Stimulated activated CD4-positive, alpha-beta T cell treated with anti-CD3 and anti-CD28 coated beads, Interleukin-4, amount 100 ng/mL, for 24 hours (primary cell): ENCODE results near the gene EBI3.
"Not testable (repeated sequence)": the region's sequence is repeated elsewhere in the genome, so short reads cannot be mapped to it uniquely, and the experiment has no call there.

Experiments used
- DNase-seq: peaks from one replicate; pipeline ENCODE4 v3.0.0-alpha.2; 2020

EBI3 gene

DNA sequence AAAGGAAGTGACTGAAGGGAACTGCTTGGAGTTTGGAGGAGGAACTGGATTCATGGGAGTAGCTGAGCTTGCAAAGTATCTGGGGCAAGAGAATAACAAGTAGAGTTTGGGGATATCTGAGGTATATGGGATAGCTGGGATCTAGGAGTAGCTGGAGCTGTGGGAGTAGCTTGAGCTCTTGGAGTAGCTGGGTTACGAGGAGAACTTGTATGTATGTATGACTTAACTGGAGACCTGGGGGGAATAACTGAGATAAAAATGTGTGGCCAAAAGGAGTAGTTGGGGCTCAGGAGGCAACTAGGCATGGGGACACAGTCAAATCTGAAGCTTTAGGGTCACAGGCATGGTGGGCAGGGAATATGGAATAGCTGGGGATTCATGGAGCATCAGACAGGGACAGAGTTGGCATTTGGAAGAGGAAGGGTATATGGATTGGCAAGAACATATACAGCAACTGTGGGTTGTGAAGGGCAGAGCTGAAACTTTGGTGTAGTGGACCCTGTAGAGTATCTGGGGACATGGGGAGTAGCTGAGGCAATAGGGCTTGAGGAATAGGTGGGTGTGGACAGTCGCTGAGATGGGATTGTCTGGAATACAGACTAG lies 28.3 kb upstream of the EBI3 start:
- no peak for DNase-seq

DNA sequence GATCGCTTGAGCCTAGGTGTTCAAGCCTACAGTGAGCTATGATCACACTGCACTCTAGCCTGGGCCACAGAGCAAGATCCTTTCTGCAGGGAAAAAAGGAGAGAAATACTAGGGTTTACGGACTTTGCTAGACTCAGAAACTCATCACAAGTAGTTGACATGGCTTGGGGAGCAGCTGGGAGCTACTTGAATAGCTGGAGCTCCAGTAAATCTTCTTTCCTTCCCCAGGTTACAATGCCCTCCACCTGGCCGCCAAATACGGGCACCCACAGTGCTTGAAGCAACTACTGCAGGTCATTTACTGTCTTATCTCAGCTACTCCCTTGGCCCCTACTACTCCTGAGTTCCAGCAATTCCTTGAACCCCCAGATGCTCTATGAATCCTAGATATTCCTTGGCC lies 27.5 kb upstream of the EBI3 start:
- no peak for DNase-seq

DNA sequence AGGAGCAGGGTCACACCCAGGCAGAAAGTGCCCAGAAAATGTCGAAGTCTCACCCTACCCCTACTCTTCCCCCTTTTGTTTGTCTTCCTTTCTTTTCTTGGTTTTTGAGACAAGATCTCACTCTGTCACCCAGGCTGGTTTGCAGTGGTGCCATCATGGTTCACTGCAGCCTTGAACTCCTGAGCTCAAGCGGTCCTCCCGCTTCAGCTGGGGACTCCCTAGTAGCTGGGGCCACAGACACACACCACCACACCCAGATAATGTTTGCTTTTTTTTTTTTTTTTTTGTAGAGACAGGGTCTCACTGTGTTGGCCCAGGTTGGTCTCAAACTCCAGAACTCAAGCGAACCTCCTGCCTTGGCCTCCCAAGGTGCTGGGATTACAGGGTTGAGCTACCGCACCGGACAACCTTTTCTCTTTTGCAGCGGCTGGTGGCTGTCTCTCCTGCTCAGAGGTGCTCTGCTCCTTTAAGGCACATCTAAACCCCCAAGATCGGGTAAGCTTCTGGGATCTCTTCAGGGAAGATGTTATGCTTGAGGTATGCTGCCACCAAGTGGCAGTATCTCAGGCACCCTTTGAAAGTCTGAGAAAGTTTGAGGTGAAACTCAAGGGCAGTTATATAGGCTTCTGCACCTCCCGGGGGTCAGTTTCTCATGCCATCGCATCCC lies 22.4 kb upstream of the EBI3 start:
- DNase-seq: no peak

DNA sequence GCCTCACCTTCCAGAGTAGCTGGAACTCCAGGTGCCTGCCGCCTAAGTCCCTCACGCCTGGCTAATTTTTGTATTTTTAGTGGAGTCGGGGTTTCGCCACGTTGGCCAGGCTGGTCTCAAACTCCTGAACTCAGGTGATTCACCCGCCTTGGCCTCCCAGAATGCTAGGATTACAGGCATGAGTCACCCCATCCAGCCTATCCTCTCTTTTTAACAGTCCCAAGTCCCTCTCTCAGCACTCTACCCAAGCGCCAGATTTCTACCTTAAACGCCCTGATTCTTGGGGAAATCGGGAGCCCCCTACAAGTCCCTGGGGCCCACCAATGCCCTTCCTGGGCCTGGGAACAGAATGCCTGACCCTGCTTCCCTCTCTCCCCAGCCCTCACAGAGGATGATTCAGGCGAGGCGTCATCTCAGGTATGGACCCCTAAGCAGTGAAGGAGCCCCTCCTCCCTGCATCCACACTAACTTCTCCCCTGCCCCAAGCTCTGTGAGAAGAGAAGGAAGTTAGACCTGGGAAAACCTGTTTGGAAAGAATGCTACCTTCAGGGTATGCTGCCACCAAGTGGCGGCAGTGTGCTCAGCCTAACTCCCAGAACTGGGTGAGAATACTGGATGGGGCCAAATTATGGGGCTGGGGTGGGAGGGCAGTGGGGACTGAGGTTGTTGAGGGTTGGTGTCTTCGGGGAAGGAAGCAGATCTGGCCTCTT lies 20.8 kb upstream of the EBI3 start:
- no peak for DNase-seq

DNA sequence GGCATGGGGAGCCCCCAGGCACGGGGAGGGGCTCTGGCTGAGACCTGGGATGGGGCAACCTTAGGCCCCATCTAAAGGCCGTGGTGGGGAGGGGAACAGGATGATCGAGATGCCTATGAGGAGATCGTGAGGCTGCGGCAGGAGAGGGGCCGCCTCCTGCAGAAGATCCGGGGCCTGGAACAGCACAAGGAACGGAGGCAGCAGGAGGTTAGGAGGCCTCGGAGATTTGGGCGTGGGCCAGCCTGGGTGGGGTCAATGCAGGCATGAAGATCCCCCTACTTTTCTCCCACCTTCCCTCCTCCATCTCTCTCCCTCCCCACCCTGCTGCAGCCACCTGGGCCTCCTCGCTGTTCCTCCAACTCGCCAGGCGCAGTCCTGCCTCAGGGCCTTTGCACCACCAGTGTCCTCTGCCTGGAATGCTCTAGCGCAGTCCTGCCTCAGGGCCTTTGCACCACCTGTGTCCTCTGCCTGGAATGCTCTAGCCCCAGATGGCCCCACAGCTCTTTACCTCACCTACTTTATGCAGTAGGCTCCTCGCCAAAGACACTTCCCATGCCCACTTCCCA lies 19.1 kb upstream of the EBI3 start:
- DNase-seq: no peak

DNA sequence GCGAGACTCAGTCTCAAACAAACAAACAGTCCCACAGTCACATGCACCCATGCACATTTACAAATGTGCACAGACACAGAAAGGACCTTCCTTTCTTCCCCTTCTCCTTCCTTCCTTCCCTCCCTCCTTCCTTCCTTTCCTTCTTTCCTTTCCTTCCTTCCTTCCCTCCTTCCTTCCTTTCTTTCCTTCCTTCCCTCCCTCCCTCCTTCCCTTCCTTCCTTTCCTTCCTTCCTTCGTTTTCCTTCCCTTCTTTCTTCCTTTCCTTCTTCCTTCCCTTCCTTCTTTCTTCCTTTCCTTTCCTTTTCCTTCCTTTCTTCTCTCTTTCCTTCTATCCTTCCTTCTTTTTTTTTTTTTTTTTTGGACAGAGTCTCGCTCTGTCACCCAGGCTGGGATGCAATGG lies 16.2 kb upstream of the EBI3 start:
- no peak for DNase-seq

DNA sequence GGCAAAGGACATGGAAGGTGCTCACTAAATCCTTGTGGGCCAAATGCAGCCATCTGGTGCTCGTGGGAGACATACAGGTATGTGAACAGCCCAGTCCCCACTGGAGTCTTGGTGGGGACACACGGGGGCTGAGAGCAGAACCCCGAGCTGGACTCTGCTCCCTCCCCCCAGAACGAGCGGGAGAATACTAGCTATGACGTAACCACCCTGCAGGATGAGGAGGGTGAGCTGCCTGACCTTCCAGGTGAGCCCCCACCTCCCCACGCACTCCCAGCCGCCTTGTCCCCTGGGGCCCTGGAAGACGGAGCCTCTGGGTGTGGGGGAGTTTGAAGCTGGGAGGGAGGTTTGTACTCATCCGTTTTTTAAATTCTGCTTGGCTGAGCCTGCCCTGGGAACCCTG lies 13.5 kb upstream of the EBI3 start:
- DNase-seq: no peak

DNA sequence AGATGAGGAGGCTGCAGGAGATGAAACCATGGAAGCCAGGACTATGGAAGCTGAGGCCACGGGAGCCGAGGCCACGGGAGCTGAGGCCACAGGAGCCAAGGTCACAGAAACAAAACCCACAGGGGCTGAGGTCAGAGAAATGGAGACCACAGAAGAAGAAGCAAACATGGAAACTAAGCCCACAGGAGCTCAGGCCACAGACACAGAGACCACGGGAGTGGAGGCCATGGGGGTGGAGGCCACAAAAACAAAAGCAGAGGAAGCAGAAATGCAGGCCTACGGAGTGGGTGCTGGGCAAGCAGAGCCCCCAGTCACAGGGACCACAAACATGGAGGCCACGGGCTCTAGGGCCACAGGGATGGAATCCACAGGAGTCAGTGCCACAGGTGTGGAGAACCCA lies 12.5 kb upstream of the EBI3 start:
- DNase-seq: no peak

DNA sequence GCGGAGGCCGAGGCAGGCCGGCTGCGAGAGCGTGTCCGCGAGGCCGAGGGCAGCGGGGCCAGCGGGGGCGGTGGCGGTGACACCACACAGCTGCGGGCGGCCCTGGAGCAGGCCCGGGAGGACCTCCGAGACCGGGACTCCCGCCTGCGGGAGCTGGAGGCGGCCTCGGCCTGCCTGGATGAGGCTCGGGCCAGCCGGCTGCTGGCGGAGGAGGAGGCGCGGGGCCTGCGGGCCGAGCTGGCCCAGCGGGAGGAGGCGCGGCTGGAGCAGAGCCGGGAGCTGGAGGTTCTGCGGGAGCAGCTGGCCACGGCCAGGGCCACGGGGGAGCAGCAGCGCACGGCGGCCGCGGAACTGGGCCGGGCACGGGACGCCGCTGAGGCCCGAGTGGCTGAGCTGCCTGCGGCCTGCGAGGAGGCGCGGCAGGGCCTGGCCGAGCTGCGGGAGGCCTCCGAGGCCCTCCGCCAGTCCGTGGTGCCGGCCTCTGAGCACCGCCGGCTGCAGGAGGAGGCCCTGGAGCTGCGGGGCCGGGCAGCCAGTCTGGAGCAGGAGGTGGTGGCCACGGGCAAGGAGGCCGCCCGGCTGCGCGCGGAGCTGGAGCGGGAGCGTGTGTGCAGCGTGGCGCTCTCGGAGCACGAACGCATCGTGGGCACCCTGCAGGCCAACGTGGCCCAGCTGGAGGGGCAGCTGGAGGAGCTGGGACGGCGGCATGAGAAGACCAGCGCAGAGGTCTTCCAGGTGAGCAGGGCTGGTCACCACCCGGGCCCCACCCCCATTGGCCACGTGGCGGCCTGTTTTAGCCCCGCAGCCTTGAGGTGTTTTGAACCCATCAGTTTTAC lies 11.7 kb upstream of the EBI3 start:
- no peak for DNase-seq

DNA sequence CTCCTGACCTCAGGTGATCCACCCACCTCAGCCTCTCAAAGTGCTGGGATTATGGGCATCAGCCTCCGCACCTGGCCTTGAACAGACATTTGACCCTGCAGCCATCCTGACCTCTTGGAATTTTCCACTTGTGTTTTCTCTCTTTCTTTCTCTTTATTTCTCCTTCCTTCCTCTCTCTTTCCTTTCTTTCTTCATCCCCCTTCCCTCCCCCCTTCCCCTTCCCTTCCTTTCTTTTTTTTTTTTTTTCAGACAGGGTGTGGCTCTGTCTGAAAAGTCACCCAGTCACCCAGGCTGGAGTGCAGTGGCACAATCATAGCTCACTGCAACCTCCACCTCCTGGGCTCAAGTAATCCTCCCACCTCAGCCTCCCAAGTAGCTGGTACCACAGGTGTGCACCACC lies 10.8 kb upstream of the EBI3 start:
- DNase-seq: not testable (repeated sequence)

DNA sequence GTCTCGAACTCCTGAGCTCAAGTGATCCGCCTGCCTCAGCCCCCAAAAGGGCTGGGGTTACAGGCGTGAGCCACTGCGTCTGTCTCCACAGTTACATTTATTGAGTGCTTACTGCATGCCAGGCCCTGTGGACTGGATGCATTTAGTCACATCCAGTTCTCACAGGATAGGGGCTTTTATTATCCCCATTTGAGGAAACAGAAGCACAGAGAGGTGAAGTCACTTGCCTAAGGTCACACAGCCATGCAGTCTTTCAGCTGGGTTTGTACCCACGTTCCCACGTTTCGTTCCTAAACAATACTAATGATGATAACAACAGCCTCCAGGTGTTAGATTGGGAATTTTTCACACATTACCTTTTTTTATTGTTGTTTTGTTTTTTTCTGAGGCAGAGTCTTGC lies 9.1 kb upstream of the EBI3 start:
- no peak for DNase-seq

DNA sequence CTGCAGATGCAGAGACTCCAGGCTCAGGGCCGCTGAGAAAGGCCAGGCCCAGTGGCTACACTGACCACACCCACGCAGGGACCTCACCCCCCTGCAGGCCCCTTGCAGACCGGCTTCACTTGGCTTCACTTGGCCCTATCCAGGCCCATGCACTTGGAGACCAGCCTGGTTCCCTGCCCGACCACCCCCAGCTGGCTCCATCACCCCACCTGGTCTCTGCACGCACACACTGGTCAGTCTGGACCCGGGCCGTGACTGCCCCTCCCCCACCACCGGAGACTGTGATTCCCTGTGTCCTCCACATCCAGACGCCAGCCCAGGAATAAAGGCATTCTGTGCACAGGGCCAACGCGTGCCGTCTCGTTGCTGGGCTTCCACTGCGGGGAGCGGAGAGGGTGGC lies 4.9 kb upstream of the EBI3 start:
- no peak for DNase-seq

DNA sequence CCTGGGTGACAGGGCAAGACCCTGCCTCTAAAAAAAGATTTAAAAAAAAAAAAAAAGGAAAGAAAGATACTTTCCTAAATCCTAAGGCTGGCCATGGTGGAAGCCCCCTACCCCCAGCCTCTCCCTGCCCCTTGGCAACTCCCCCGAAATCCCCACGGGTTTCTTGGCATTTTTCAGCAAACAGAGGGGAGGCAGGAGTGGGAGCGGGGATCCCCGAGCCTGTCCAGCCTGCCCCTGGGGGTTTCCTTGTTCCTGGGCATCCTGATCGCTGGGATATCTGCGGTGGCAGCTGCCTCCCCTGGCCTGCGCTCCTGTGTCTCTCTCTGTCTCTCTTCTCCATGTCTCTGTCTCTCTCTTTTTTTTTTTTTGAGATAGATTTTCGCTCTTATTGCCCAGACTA lies 3.4 kb upstream of the EBI3 start:
- no peak for DNase-seq

DNA sequence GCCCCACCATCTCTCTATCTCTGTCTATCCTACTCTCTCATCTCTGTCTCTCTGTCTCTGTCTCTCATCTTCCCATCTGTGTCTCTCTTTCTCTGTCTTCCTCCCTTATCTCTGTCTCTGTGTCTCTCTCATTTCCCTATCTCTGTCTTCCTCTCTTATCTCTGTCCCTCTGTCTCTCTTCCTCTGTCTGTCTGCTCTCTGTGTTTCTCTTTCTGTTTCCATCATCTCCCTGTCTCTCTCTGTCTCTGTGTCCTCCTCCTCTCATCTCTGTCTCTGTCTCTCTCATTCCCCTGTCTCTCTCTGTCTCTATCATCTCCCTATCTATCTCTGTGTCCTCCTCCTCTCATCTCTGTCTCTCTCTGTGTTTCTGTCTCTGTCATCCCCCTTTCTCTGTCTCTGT lies 1.6 kb upstream of the EBI3 start:
- DNase-seq: no peak

DNA sequence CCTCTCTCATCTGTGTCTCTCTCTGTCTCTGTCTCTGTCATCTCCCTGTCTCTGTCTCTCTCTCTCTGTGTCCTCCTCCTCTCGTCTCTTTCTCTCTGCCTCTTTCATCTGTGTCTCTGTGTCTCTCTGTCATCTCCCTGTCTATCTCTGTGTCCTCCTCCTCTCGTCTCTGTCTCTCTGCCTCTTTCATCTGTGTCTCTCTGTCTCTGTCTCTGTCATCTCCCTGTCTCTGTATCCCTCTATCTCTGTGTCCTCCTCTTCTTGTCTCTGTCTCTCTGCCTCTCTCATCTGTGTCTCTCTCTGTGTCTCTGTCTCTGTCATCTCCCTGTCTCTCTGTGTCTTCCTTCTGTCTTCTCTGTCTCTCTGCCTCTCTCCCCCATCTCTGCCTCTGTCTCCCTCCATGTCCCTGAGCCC lies 551 bp upstream of the EBI3 start:
- no peak for DNase-seq

DNA sequence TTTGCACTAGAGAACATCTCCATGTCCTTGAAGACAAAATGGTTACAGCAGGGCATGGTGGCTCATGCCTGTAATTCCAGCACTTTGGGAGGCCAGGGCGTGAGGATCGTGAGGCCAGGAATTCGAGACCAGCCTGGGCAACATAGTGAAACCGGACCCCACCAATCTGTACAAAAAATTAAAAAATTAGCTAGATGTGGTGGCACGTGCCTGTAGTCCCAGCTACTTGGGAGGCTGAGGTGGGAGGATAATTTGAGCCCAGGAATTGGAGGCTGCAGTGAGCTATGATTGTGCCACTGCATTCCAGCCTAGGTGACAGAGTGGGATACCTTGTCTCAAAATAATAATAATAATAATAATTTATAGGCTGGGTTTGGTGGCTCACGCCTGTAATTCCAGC lies 914 bp downstream of the EBI3 start:
- not testable (repeated sequence) for DNase-seq

DNA sequence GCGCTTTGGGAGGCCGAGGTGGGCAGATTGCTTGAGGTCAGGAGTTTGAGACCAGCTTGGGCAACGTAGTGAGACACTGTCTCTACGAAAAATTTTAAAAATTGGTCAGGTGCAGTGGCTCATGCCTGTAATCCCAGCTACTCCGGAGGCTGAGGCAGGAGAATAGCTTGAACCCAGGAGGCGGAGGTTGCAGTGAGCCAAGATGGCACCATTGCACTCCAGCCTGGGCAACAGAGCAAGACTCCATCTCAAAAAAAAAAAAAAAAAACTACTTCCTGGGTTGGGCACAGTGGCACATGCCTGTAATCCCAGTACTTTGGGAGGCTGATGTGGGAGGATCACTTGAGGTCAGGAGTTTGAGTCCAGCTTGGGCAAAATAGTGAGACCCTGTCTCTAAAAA lies 2.2 kb downstream of the EBI3 start:
- not testable (repeated sequence) for DNase-seq

DNA sequence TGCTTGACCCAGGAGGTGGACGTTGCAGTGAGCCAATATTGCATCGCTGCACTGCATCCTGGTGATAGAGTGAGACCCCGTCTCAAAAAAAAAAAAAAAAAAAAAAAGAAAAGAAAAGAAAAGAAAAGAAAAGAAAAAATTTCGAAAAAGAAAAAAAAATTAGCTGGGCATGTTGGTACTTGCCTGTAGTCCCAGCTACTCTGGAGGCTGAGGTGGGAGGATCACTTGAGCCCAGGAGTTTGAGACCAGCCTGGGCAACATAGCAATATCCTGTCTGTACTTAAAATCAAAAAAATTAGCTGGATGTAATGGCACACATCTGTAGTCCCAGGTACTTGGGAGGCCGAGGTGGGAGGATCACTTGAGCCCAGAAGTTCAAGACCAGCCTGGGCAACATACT lies 2.8 kb downstream of the EBI3 start:
- DNase-seq: not testable (repeated sequence)

DNA sequence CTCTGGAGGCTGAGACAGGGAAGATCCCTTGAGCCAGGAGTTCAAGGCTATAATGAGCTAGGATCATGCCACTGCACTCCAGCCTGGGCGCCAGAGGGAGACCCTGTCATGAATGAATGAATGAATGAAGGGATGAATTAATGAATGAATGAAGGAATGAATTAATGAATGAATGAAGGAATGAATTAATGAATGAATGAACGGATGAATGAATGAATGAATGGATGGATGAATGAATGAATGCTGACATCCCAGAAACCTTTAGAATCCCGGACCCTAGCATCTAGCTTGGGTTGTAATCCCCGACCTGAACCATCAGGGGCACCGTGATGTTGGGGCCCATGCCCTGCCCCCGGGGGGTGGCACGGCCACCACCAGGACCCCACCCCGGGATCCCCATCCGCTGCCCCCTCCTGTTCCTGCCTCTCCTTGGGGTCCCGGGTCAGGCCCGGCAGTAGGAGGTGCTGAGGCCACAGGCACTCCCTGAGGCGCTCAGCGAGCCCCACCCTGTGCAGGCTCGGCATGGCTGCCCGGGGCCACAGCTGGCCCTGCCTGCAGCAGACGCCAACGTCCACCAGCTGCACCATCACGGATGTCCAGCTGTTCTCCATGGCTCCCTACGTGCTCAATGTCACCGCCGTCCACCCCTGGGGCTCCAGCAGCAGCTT lies 3.4 kb downstream of the EBI3 start:
- DNase-seq: no peak

DNA sequence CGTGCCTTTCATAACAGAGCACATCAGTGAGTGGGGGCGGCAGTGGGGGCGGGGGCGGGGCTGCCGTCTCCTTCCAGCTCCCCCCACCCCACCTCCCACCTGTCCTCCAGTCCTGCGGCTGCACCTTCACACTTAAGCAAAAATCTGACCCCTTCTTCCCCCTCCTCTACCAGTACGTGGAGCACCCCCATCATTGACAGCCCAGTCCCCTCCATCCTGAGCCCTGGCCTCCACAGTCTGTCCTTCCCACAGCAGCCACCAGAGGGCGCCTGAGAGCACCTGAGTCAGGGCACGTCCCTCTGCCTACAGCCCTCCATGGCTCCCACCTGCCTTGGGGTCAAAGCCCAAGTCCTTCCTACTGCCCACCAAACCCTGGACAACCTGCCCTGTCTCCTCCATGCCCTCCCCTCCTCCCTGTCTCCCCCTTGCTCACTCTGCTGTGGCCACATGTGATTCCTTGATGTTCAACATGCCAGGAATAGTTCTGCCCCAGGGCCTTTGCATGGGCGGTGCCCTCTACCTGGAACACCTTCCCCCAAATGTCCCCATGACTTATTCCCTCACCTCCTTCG lies 4.0 kb downstream of the EBI3 start:
- peak; percentile 74 for DNase-seq

DNA sequence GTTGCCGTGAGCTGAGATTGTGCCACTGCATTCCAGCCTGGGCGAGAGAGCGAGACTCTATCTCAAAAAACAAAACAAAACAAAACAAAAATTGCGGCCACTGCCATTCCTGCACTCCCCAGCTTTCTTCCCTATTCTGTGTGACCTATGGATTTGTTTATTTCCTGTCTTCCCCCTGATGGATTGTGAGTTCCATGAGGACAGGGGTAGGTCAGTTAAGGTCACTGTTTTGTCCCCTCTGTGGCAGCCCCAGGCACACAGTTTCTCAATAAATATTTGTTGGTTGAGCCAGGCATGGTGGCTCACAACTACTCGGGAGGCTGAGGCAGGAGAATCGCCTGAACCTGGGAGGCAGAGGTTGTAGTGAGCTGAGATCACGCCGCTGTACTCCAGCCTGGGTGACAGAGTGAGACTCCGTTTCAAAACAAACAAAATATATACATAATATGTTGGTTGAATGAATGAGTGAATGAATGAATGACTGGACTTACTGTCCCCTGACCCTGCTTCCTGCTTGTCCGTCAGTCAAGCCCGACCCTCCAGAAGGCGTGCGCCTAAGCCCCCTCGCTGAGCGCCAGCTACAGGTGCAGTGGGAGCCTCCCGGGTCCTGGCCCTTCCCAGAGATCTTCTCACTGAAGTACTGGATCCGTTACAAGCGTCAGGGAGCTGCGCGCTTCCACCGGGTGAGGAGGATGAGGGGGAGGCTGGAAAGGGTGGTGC lies 5.0 kb downstream of the EBI3 start:
- no peak for DNase-seq

DNA sequence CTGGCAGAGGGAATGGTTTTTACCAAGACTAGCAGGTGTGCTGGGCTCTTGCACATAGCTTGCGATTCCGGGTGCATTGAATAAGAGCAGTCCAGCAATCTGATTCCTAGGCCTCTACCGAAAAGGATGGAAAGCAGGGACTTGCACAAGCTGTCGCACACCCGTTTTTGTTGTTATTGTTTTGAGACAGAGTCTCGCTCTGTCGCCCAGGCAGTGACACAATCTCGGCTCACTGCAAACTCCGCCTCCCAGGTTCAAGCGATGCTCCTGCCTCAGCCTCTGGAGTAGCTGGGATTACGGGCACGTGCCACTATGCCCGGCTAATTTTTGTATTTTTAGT lies 5.5 kb downstream of the EBI3 start:
- no peak for DNase-seq
